Measurements from ENCODE around the gene MMD2.

Gene MMD2

DNA sequence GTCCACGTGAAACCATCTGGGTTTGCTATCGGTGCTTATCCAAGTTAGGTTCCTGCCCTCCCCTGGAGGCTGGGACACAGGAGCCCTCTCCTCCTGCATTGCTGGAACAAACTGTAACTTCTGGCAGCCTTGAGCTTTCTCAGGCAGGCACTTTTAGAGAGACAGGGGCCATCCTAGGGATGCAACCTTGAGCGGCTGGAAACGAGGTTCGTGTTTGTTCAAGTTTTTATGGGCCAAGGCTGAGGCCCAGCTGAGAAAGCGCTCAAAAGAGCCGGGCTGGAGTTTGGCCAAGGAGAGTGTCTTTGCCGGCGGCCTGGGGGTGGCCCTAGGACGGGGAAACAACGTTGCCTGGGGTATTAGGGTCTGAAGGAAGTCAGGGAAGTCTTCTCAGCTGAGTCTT, 5.5 kb upstream of the MMD2 start:
- no peak overlapping the region for H2BK12ac ChIP-seq (ENCODE audit: low read length)

DNA sequence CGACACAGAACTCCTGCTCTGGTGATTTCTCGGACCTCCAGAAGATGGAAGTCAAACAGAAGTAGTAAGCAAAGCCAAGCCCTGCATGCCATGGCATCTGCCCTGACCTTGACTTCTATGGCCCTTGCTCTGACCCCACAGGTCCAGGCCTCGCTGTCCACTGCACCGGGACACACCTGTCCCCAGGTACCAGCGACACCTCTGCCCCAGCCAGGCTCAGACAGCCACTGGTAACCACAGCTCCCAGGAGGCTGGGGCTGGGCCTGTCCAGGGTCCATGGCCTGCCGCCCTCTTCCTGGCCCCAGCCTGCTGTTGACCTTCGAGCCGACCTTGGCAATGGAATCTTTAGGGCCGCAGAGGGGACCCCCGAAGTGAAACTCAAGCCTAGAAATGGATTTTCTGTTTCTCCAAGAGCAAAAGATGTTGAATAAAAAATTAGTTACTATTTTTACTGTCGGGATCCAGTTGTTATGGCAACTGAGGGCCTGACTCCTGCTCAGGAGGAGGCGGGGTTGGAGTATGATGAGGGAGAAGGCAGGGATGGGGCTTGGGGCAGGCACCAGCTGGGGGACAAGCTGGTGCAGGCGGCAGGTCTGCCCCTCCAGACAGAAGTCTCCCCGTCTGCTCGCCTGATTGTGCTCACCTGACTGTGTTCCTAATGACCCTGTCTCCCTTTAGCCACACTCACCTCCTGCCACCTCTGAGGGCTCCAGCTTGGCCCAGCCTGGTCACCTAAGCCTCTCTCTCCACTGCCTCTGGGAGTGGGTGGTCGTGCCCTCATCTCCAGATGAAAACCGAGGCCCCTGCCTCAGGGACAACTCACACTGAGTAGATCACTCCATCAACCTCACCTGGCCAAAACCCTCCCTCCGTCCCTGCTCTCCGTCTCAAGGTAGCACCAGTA, 4.1 kb upstream of the MMD2 start:
- peak overlapping the region; percentile 59 for H3K18ac ChIP-seq (ENCODE audit: low read length)
- H3K4ac ChIP-seq (ENCODE audit: low read length), result no peak overlapping the region
- peaks cover 0 to 2% of the 10 kb centered on the region in 2 donors for H3K9me3 ChIP-seq (replicated peaks in 1 of 2; ENCODE audit: control insufficient read depth in 2 of 2, insufficient read depth in 1 of 2, low read depth in 1 of 2, low read length in 2 of 2)
- WGBS, 2 donors (ENCODE audit: extremely low coverage in 2 of 2, insufficient read length in 2 of 2, insufficient replicate concordance in 1 of 2), result no CpG with 5 or more reads among the region's 19 CpGs
- H3K4me3 ChIP-seq (ENCODE audit: low read length in 2 of 2), result no peak overlapping the region
- H2BK12ac ChIP-seq (ENCODE audit: low read length), result no peak overlapping the region
- H3K36me3 ChIP-seq (replicated peaks in 1 of 2; ENCODE audit: control insufficient read depth in 2 of 2, insufficient read depth in 2 of 2, low read length in 2 of 2), result no peaks in the 10 kb centered on the region
- no peak overlapping the region for H2BK5ac ChIP-seq (ENCODE audit: low read length)
- DNase-seq (ENCODE audit: low spot score), result no peak
- H3K27me3 ChIP-seq (ENCODE audit: control insufficient read depth in 3 of 3, insufficient read depth in 3 of 3, low read depth in 1 of 3, low read length in 3 of 3), result peaks cover 3 to 24% (median 8%) of the 10 kb centered on the region in 3 experiments
- no peaks in the 10 kb centered on the region for H3K79me1 ChIP-seq (ENCODE audit: low read depth, low read length)
- no peak overlapping the region for H3K23ac ChIP-seq (ENCODE audit: low read depth, low read length, poor library complexity)
- H3K4me2 ChIP-seq (ENCODE audit: insufficient read depth, low read length, poor library complexity, severe bottlenecking), result no peak overlapping the region
- H2AFZ ChIP-seq (ENCODE audit: low read length), result no peak overlapping the region
- no peak overlapping the region for H4K91ac ChIP-seq (ENCODE audit: low read depth, low read length, poor library complexity)
- H2AK5ac ChIP-seq (ENCODE audit: low read depth, low read length), result no peak overlapping the region
- no peak overlapping the region for H3K14ac ChIP-seq (ENCODE audit: low read length)
- H3K9ac ChIP-seq (ENCODE audit: low read depth, low read length, poor library complexity), result peak overlapping the region; percentile 38
- no peak overlapping the region for H2BK15ac ChIP-seq (ENCODE audit: low read length)
- H4K8ac ChIP-seq (ENCODE audit: low read depth, low read length), result no peak overlapping the region
- no peak overlapping the region for H3K27ac ChIP-seq (replicated peaks; ENCODE audit: low read length)
- no peak overlapping the region for H2BK120ac ChIP-seq (ENCODE audit: low read depth, low read length)
- peaks cover 0 to 2% of the 10 kb centered on the region in 2 donors for H3K4me1 ChIP-seq (ENCODE audit: control insufficient read depth in 2 of 2, insufficient read depth in 1 of 2, low read depth in 1 of 2, low read length in 2 of 2)

More for the DNA sequence above, 5.5 kb upstream of the MMD2 start:
- Histone ChIP-seq H3K4me2 (ENCODE audit: insufficient read depth, low read length, poor library complexity, severe bottlenecking) (no peak overlapping the region), H3K4me1 (ENCODE audit: control insufficient read depth in 2 of 2, insufficient read depth in 1 of 2, low read depth in 1 of 2, low read length in 2 of 2) (no peaks in the 10 kb centered on the region), H2AFZ (ENCODE audit: low read length) (no peak overlapping the region), H3K4ac (ENCODE audit: low read length) (no peak overlapping the region), H2BK120ac (ENCODE audit: low read depth, low read length) (no peak overlapping the region), H2AK5ac (ENCODE audit: low read depth, low read length) (no peak overlapping the region), H3K4me3 (ENCODE audit: low read length in 2 of 2) (no peak overlapping the region), H3K27me3 (ENCODE audit: control insufficient read depth in 3 of 3, insufficient read depth in 3 of 3, low read depth in 1 of 3, low read length in 3 of 3) (peaks cover 0 to 18% (median 0%) of the 10 kb centered on the region in 3 experiments), H3K9ac (ENCODE audit: low read depth, low read length, poor library complexity) (peak overlapping the region; percentile 50), H3K14ac (ENCODE audit: low read length) (no peak overlapping the region), H4K91ac (ENCODE audit: low read depth, low read length, poor library complexity) (no peak overlapping the region), H3K18ac (ENCODE audit: low read length) (no peak overlapping the region), H3K79me1 (ENCODE audit: low read depth, low read length) (no peaks in the 10 kb centered on the region), H2BK15ac (ENCODE audit: low read length) (no peak overlapping the region), H4K8ac (ENCODE audit: low read depth, low read length) (no peak overlapping the region), H2BK5ac (ENCODE audit: low read length) (no peak overlapping the region), H3K27ac (replicated peaks; ENCODE audit: low read length) (no peak overlapping the region), H3K9me3 (replicated peaks in 1 of 2; ENCODE audit: control insufficient read depth in 2 of 2, insufficient read depth in 1 of 2, low read depth in 1 of 2, low read length in 2 of 2) (peaks cover 0 to 2% of the 10 kb centered on the region in 2 donors), H3K36me3 (replicated peaks in 1 of 2; ENCODE audit: control insufficient read depth in 2 of 2, insufficient read depth in 2 of 2, low read length in 2 of 2) (no peaks in the 10 kb centered on the region), H3K23ac (ENCODE audit: low read depth, low read length, poor library complexity) (no peak overlapping the region)
- no CpG with 5 or more reads among the region's 11 CpGs for WGBS, 2 donors (ENCODE audit: extremely low coverage in 2 of 2, insufficient read length in 2 of 2, insufficient replicate concordance in 1 of 2)
- no peak for DNase-seq (ENCODE audit: low spot score)

DNA sequence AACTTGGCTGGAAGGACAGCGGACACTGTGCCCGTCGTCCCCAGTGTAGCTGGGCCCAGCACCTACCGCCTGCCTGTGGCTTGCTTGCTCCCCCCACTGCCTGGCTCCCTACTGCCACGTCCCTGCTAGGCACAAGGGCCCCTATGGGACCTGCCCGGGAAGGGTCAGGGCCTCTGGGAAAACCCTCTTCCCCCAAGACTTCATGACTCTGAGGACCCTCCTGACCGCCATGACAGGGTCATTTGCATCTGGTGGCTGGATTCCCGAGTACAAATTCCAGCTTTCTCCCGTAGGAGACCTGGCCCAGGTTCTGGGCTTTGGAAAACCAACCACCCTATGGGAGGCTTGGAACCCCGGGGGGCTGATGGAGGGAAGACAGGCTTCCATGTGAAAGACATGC, 1.4 kb upstream of the MMD2 start:
- H2BK12ac ChIP-seq (ENCODE audit: low read length), result no peak overlapping the region
- H3K4me2 ChIP-seq (ENCODE audit: insufficient read depth, low read length, poor library complexity, severe bottlenecking), result no peak overlapping the region
- H2AK5ac ChIP-seq (ENCODE audit: low read depth, low read length), result no peak overlapping the region
- peak overlapping the region; percentile 42 for H3K18ac ChIP-seq (ENCODE audit: low read length)
- H3K79me1 ChIP-seq (ENCODE audit: low read depth, low read length), result no peaks in the 10 kb centered on the region
- no peak overlapping the region for H3K23ac ChIP-seq (ENCODE audit: low read depth, low read length, poor library complexity)
- H4K8ac ChIP-seq (ENCODE audit: low read depth, low read length), result no peak overlapping the region
- no peak overlapping the region for H4K91ac ChIP-seq (ENCODE audit: low read depth, low read length, poor library complexity)
- H3K36me3 ChIP-seq (replicated peaks in 1 of 2; ENCODE audit: control insufficient read depth in 2 of 2, insufficient read depth in 2 of 2, low read length in 2 of 2), result no peaks in the 10 kb centered on the region
- peaks cover 0 to 2% of the 10 kb centered on the region in 2 donors for H3K9me3 ChIP-seq (replicated peaks in 1 of 2; ENCODE audit: control insufficient read depth in 2 of 2, insufficient read depth in 1 of 2, low read depth in 1 of 2, low read length in 2 of 2)
- no peak overlapping the region for H3K27ac ChIP-seq (replicated peaks; ENCODE audit: low read length)
- no peak overlapping the region for H2BK5ac ChIP-seq (ENCODE audit: low read length)
- no peak overlapping the region for H2AFZ ChIP-seq (ENCODE audit: low read length)
- H3K4ac ChIP-seq (ENCODE audit: low read length), result no peak overlapping the region
- no peak for DNase-seq (ENCODE audit: low spot score)
- peak overlapping the region; percentile 5 for H2BK15ac ChIP-seq (ENCODE audit: low read length)
- peaks cover 5 to 38% (median 17%) of the 10 kb centered on the region in 3 experiments for H3K27me3 ChIP-seq (ENCODE audit: control insufficient read depth in 3 of 3, insufficient read depth in 3 of 3, low read depth in 1 of 3, low read length in 3 of 3)
- no peak overlapping the region for H2BK120ac ChIP-seq (ENCODE audit: low read depth, low read length)
- no peak overlapping the region for H3K14ac ChIP-seq (ENCODE audit: low read length)
- peak overlapping the region in 1 of 2 donors; percentile 22 for H3K4me3 ChIP-seq (ENCODE audit: low read length in 2 of 2)
- no peak overlapping the region for H3K9ac ChIP-seq (ENCODE audit: low read depth, low read length, poor library complexity)
- H3K4me1 ChIP-seq (ENCODE audit: control insufficient read depth in 2 of 2, insufficient read depth in 1 of 2, low read depth in 1 of 2, low read length in 2 of 2), result peaks cover 0 to 2% of the 10 kb centered on the region in 2 donors
- no CpG with 5 or more reads among the region's 10 CpGs for WGBS, 2 donors (ENCODE audit: extremely low coverage in 2 of 2, insufficient read length in 2 of 2, insufficient replicate concordance in 1 of 2)

DNA sequence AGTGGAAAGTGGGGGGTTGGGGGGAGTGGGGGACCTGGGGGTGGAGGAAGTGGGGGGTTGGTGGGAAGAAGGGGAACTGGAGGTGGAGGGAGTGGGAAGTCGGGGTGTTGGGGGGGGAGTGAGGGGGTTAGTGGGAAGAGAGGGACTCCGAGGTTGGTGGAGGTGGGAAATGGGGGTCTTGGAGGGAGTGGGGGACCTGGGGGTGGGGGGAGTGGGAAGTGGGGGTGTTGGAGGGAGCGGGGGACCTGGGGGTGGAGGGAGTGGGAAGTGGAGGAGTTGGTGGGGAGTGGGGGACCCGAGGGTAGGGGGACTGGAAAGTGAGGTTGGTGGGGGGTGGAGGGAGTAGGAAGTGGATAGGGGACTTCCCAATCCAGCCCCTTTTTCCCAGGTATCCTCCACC, 906 bp upstream of the MMD2 start:
- Histone ChIP-seq H3K4me1 (ENCODE audit: control insufficient read depth in 2 of 2, insufficient read depth in 1 of 2, low read depth in 1 of 2, low read length in 2 of 2) (peaks cover 0 to 2% of the 10 kb centered on the region in 2 donors), H3K23ac (ENCODE audit: low read depth, low read length, poor library complexity) (no peak overlapping the region), H3K27ac (replicated peaks; ENCODE audit: low read length) (no peak overlapping the region), H3K18ac (ENCODE audit: low read length) (no peak overlapping the region), H3K9ac (ENCODE audit: low read depth, low read length, poor library complexity) (no peak overlapping the region), H3K36me3 (replicated peaks in 1 of 2; ENCODE audit: control insufficient read depth in 2 of 2, insufficient read depth in 2 of 2, low read length in 2 of 2) (no peaks in the 10 kb centered on the region), H2AFZ (ENCODE audit: low read length) (no peak overlapping the region), H2BK15ac (ENCODE audit: low read length) (peak overlapping the region; percentile 5), H2BK120ac (ENCODE audit: low read depth, low read length) (no peak overlapping the region), H2AK5ac (ENCODE audit: low read depth, low read length) (no peak overlapping the region), H3K79me1 (ENCODE audit: low read depth, low read length) (no peaks in the 10 kb centered on the region), H3K14ac (ENCODE audit: low read length) (no peak overlapping the region), H3K27me3 (ENCODE audit: control insufficient read depth in 3 of 3, insufficient read depth in 3 of 3, low read depth in 1 of 3, low read length in 3 of 3) (peaks cover 5 to 38% (median 17%) of the 10 kb centered on the region in 3 experiments), H3K4me3 (ENCODE audit: low read length in 2 of 2) (no peak overlapping the region), H2BK12ac (ENCODE audit: low read length) (no peak overlapping the region), H2BK5ac (ENCODE audit: low read length) (no peak overlapping the region), H3K4ac (ENCODE audit: low read length) (no peak overlapping the region), H4K91ac (ENCODE audit: low read depth, low read length, poor library complexity) (no peak overlapping the region), H3K4me2 (ENCODE audit: insufficient read depth, low read length, poor library complexity, severe bottlenecking) (no peak overlapping the region), H4K8ac (ENCODE audit: low read depth, low read length) (no peak overlapping the region), H3K9me3 (replicated peaks in 1 of 2; ENCODE audit: control insufficient read depth in 2 of 2, insufficient read depth in 1 of 2, low read depth in 1 of 2, low read length in 2 of 2) (peaks cover 0 to 2% of the 10 kb centered on the region in 2 donors)
- WGBS, 2 donors (ENCODE audit: extremely low coverage in 2 of 2, insufficient read length in 2 of 2, insufficient replicate concordance in 1 of 2), result no CpG with 5 or more reads among the region's 4 CpGs
- DNase-seq (ENCODE audit: low spot score), result no peak
